ENCODE results near the gene ASIC4. TPM values are rescaled to one million over a fixed set of nuclear protein-coding genes. Genes with fewer than 3 reads are reported as not detected.
A peak's percentile ranks its signal among the peaks of the same experiment; 100 is the strongest.

The ASIC4 gene
- total and polyA plus RNA-seq, 7 experiments from 2014 or later, result 0.12 to 0.49 (median 0.17) TPM; not detected in 3

DNA sequence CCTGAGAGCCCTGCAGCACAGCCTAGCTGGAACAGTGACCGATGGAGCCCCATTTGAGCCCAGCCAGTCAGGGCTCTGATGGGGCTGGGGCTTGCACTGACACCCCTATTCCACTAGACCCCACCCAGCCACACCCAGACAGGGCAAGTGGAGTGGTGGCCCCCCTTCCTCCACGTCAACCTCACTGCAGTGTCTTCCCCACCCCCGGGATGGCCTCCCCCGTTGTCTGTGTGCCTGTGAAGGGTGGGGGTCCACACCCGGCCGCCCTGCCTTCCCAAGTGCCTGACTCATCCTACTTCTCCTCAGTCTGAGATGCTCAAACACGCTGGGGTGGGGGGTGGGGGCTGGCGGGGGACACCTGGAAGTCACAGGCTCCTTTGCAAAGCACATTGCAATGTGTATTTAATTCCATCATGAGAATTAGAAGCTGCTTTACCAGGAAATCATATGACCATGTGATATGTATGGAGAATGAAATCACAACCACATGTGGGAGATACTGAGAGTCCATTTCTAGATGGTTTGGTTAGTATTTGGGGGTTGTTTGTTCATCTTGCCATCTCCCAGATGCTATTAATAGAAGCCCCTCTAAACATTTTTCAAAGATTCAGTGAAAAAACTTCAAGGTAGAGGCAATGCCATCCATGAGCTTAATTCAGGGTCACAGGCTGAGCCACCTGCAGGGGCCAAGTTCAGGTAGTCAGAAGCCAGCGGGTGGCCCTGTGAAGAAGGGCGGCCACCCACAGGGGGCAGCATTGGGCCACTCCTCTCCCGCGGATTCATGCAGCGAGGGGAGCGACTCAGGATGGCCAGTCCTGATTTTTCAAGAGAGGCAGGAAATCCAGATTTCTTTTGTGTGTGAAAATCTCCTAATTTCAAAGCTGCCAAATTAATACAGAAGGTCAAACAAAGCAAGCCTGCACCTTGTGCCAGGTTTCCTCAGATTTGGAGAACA lies 38.3 kb upstream of the ASIC4 start:
- Histone ChIP-seq H3K36me3 (ENCODE audit: control insufficient read depth in 2 of 3, insufficient read depth in 3 of 3, low read length in 3 of 3) (no peaks in the 10 kb centered on the region), H3K4me1 (ENCODE audit: control insufficient read depth in 2 of 2, insufficient read depth in 2 of 2, low read length in 2 of 2) (no peaks in the 10 kb centered on the region), H3K9me3 (ENCODE audit: control insufficient read depth in 2 of 3, low read length in 3 of 3) (no peaks in the 10 kb centered on the region), H3K4me3 (ENCODE audit: low read length) (no peak overlapping the region), H3K27ac (ENCODE audit: low read depth, low read length) (no peak overlapping the region), H3K27me3 (ENCODE audit: control insufficient read depth in 2 of 2, insufficient read depth in 2 of 2, low read length in 2 of 2) (no peaks in the 10 kb centered on the region)
- ATAC-seq, result peak; percentile 77
- POLR2A ChIA-PET, result no interaction called here
- Mint-ChIP-seq H3K27ac (no peak overlapping the region), H3K9me3 (peaks cover 0 to 1% (median 0%) of the 10 kb centered on the region in 11 donors), H3K27me3 (peaks cover 0 to 4% (median 0%) of the 10 kb centered on the region in 5 donors), H3K4me1 (peaks cover 4 to 5% (median 4%) of the 10 kb centered on the region in 7 donors), H3K4me3 (no peak overlapping the region), H3K36me3 (peaks cover 0 to 8% (median 0%) of the 10 kb centered on the region in 5 donors)
- CTCF ChIA-PET, result interaction anchor here (0.8 to 1.8 kb wide), 2 partner anchors 44 to 54 kb away, joined by 3 to 6 read pairs; no protein-coding TSS in a partner anchor
- peak in 7 of 9 donors; percentile 31 to 67 (median 44) for DNase-seq
- intact Hi-C loops (cut with micrococcal nuclease), result loop anchor here (1.0 to 2.0 kb wide), 3 partner anchors 23 to 166 kb away; partner anchors contain the start of gene GMPPA (in 1 of the 2)

GRCh38 chr2:219476652-219477151 lies 37.6 kb upstream of the ASIC4 start:
- peaks cover 4 to 5% (median 4%) of the 10 kb centered on the region in 7 donors for H3K4me1 Mint-ChIP-seq
- H3K27me3 ChIP-seq (ENCODE audit: control insufficient read depth in 2 of 2, insufficient read depth in 2 of 2, low read length in 2 of 2), result no peaks in the 10 kb centered on the region
- H3K9me3 Mint-ChIP-seq, result peaks cover 0 to 1% (median 0%) of the 10 kb centered on the region in 11 donors
- ChIA-PET CTCF (interaction anchor here (1.8 kb wide), 1 partner anchor 53 kb away, joined by 6 read pairs; no protein-coding TSS in a partner anchor), POLR2A (no interaction called here)
- H3K36me3 ChIP-seq (ENCODE audit: control insufficient read depth in 2 of 3, insufficient read depth in 3 of 3, low read length in 3 of 3), result no peaks in the 10 kb centered on the region
- peaks cover 0 to 8% (median 0%) of the 10 kb centered on the region in 5 donors for H3K36me3 Mint-ChIP-seq
- no peak overlapping the region for H3K4me3 ChIP-seq (ENCODE audit: low read length)
- no peaks in the 10 kb centered on the region for H3K9me3 ChIP-seq (ENCODE audit: control insufficient read depth in 2 of 3, low read length in 3 of 3)
- no peaks in the 10 kb centered on the region for H3K4me1 ChIP-seq (ENCODE audit: control insufficient read depth in 2 of 2, insufficient read depth in 2 of 2, low read length in 2 of 2)
- H3K27ac Mint-ChIP-seq, result no peak overlapping the region
- no peak overlapping the region for H3K27ac ChIP-seq (ENCODE audit: low read depth, low read length)
- no peak overlapping the region for H3K4me3 Mint-ChIP-seq
- DNase-seq (no peak), ATAC-seq (no peak)
- intact Hi-C loops (cut with micrococcal nuclease), result loop anchor here (1.0 to 2.0 kb wide), 3 partner anchors 22 to 166 kb away; partner anchors contain the start of gene GMPPA (in 1 of the 2)
- H3K27me3 Mint-ChIP-seq, result peaks cover 0 to 8% (median 5%) of the 10 kb centered on the region in 5 donors

GRCh38 chr2:219477179-219477578 lies 37.1 kb upstream of the ASIC4 start:
- Histone ChIP-seq H3K36me3 (ENCODE audit: control insufficient read depth in 2 of 3, insufficient read depth in 3 of 3, low read length in 3 of 3) (no peaks in the 10 kb centered on the region), H3K27ac (ENCODE audit: low read depth, low read length) (no peak overlapping the region), H3K4me3 (ENCODE audit: low read length) (no peak overlapping the region), H3K4me1 (ENCODE audit: control insufficient read depth in 2 of 2, insufficient read depth in 2 of 2, low read length in 2 of 2) (no peaks in the 10 kb centered on the region), H3K27me3 (ENCODE audit: control insufficient read depth in 2 of 2, insufficient read depth in 2 of 2, low read length in 2 of 2) (no peaks in the 10 kb centered on the region), H3K9me3 (ENCODE audit: control insufficient read depth in 2 of 3, low read length in 3 of 3) (no peaks in the 10 kb centered on the region)
- no peak overlapping the region for H3K4me3 Mint-ChIP-seq
- ChIA-PET POLR2A (no interaction called here), CTCF (no interaction called here)
- H3K4me1 Mint-ChIP-seq, result peaks cover 4 to 5% (median 4%) of the 10 kb centered on the region in 7 donors
- peaks cover 0 to 1% (median 0%) of the 10 kb centered on the region in 11 donors for H3K9me3 Mint-ChIP-seq
- H3K36me3 Mint-ChIP-seq, result peaks cover 0 to 8% (median 0%) of the 10 kb centered on the region in 5 donors
- peaks cover 0 to 13% (median 6%) of the 10 kb centered on the region in 5 donors for H3K27me3 Mint-ChIP-seq
- no peak for ATAC-seq
- no peak for DNase-seq
- no peak overlapping the region for H3K27ac Mint-ChIP-seq
- intact Hi-C loops (cut with micrococcal nuclease), result loop anchor here in 1 of 2 donors (2.0 kb wide), 1 partner anchor 22 kb away; the partner anchor contains the start of gene GMPPA

DNA sequence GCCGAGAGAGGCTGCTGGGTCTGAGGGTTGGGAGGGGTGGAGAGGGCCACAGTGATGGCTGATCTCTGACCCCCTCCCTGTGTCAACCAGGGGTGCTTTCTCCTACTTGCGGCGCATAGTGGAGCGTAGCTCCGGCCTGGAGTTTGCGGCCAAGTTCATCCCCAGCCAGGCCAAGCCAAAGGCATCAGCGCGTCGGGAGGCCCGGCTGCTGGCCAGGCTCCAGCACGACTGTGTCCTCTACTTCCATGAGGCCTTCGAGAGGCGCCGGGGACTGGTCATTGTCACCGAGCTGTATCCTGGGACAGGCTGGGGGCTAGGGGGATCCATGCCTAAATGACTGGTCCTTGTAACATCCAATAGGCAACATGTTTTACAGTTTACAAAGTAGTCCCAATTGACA lies 36.5 kb upstream of the ASIC4 start:
- H3K4me3 Mint-ChIP-seq, result no peak overlapping the region
- ChIA-PET CTCF (no interaction called here), POLR2A (no interaction called here)
- peaks cover 4 to 19% (median 7%) of the 10 kb centered on the region in 5 donors for H3K27me3 Mint-ChIP-seq
- H3K4me1 ChIP-seq (ENCODE audit: control insufficient read depth in 2 of 2, insufficient read depth in 2 of 2, low read length in 2 of 2), result no peaks in the 10 kb centered on the region
- ATAC-seq, result no peak
- DNase-seq, result no peak
- H3K9me3 Mint-ChIP-seq, result peaks cover 0 to 1% (median 0%) of the 10 kb centered on the region in 11 donors
- H3K36me3 Mint-ChIP-seq, result peaks cover 0 to 8% (median 0%) of the 10 kb centered on the region in 5 donors
- no peaks in the 10 kb centered on the region for H3K9me3 ChIP-seq (ENCODE audit: control insufficient read depth in 2 of 3, low read length in 3 of 3)
- no peak overlapping the region for H3K4me3 ChIP-seq (ENCODE audit: low read length)
- intact Hi-C loops (cut with micrococcal nuclease), result loop anchor here in 1 of 2 donors (2.0 kb wide), 1 partner anchor 21 kb away; the partner anchor contains the start of gene GMPPA
- H3K36me3 ChIP-seq (ENCODE audit: control insufficient read depth in 2 of 3, insufficient read depth in 3 of 3, low read length in 3 of 3), result no peaks in the 10 kb centered on the region
- H3K27me3 ChIP-seq (ENCODE audit: control insufficient read depth in 2 of 2, insufficient read depth in 2 of 2, low read length in 2 of 2), result no peaks in the 10 kb centered on the region
- H3K27ac Mint-ChIP-seq, result no peak overlapping the region
- H3K27ac ChIP-seq (ENCODE audit: low read depth, low read length), result no peak overlapping the region
- H3K4me1 Mint-ChIP-seq, result peaks cover 4 to 5% (median 4%) of the 10 kb centered on the region in 7 donors

- Histone ChIP-seq H3K9me3 (ENCODE audit: control insufficient read depth in 2 of 3, low read length in 3 of 3) (no peaks in the 10 kb centered on the region), H3K36me3 (ENCODE audit: control insufficient read depth in 2 of 3, insufficient read depth in 3 of 3, low read length in 3 of 3) (no peaks in the 10 kb centered on the region), H3K4me3 (ENCODE audit: low read length) (no peak overlapping the region), H3K4me1 (ENCODE audit: control insufficient read depth in 2 of 2, insufficient read depth in 2 of 2, low read length in 2 of 2) (no peaks in the 10 kb centered on the region), H3K27me3 (ENCODE audit: control insufficient read depth in 2 of 2, insufficient read depth in 2 of 2, low read length in 2 of 2) (no peaks in the 10 kb centered on the region), H3K27ac (ENCODE audit: low read depth, low read length) (no peak overlapping the region)
- ATAC-seq, result no peak
- ChIA-PET CTCF (interaction anchor here (0.9 to 1.0 kb wide), 2 partner anchors 50 to 63 kb away, joined by 3 read pairs; no protein-coding TSS in a partner anchor), POLR2A (no interaction called here)
- no peak for DNase-seq
- Mint-ChIP-seq H3K4me3 (no peak overlapping the region), H3K36me3 (peaks cover 0 to 5% (median 0%) of the 10 kb centered on the region in 5 donors), H3K4me1 (peaks cover 4 to 6% (median 4%) of the 10 kb centered on the region in 7 donors), H3K27me3 (peaks cover 6 to 24% (median 9%) of the 10 kb centered on the region in 5 donors), H3K9me3 (peaks cover 0 to 1% (median 0%) of the 10 kb centered on the region in 11 donors), H3K27ac (no peak overlapping the region)
- intact Hi-C loops (cut with micrococcal nuclease), result no loop called here
These were observed 35.4 kb upstream of the ASIC4 start for GRCh38 chr2:219478916-219479315.

DNA sequence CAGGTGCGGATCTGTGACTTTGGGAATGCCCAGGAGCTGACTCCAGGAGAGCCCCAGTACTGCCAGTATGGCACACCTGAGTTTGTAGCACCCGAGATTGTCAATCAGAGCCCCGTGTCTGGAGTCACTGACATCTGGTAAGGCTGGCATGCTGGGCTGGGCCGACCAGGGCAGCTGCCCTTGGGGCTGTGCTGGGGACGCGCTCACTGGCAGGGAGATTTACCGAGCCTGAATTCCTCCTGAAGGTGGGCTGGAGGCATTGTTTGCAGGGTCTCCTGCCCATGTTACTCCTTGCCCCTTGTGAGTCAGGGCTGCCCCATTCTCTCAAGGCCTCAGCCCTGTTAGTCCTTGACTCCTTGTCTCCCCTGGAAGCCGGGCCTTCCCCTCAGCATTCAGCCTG lies 34.3 kb upstream of the ASIC4 start:
- Histone ChIP-seq H3K4me3 (ENCODE audit: low read length) (no peak overlapping the region), H3K27me3 (ENCODE audit: control insufficient read depth in 2 of 2, insufficient read depth in 2 of 2, low read length in 2 of 2) (no peaks in the 10 kb centered on the region), H3K9me3 (ENCODE audit: control insufficient read depth in 2 of 3, low read length in 3 of 3) (no peaks in the 10 kb centered on the region), H3K4me1 (ENCODE audit: control insufficient read depth in 2 of 2, insufficient read depth in 2 of 2, low read length in 2 of 2) (no peaks in the 10 kb centered on the region), H3K27ac (ENCODE audit: low read depth, low read length) (no peak overlapping the region), H3K36me3 (ENCODE audit: control insufficient read depth in 2 of 3, insufficient read depth in 3 of 3, low read length in 3 of 3) (no peaks in the 10 kb centered on the region)
- ChIA-PET POLR2A (no interaction called here), CTCF (interaction anchor here (1.0 kb wide), 1 partner anchor 49 kb away, joined by 3 read pairs; no protein-coding TSS in a partner anchor)
- intact Hi-C loops (cut with micrococcal nuclease), result no loop called here
- H3K27ac Mint-ChIP-seq, result no peak overlapping the region
- peaks cover 4 to 11% (median 4%) of the 10 kb centered on the region in 7 donors for H3K4me1 Mint-ChIP-seq
- no peak for DNase-seq
- no peak for ATAC-seq
- no peak overlapping the region for H3K4me3 Mint-ChIP-seq
- peaks cover 0 to 4% (median 0%) of the 10 kb centered on the region in 5 donors for H3K36me3 Mint-ChIP-seq
- peaks cover 0 to 1% (median 0%) of the 10 kb centered on the region in 11 donors for H3K9me3 Mint-ChIP-seq
- H3K27me3 Mint-ChIP-seq, result peaks cover 6 to 29% (median 16%) of the 10 kb centered on the region in 5 donors

Data from naive thymus-derived CD4-positive, alpha-beta T cell (primary cell).